GM13976 (cell line): ENCODE results near the gene MLST8.
"Not testable (repeated sequence)": the region's sequence is repeated elsewhere in the genome, so short reads cannot be mapped to it uniquely, and the experiment has no call there.

Experiments used
- DNase-seq: peaks from one replicate; pipeline ENCODE4 v3.0.0; 2012; ENCODE audit warnings: low spot score
- in situ Hi-C: fragments of 300-500 bp; cut with MboI; formaldehyde crosslinking; loops from one replicate; pipeline ENCODE4 v1.12.0; 2022; ENCODE audit warnings: low sequenced_read_pairs, mixed read lengths, inconsistent platforms; ENCODE audit not compliant: unreplicated experiment
- TF ChIP-seq, protein P1 (sequence below): IDR thresholded peaks from 2 replicates; pipeline ENCODE4 v1.5.1; 2012; ENCODE audit warnings: borderline replicate concordance, mild to moderate bottlenecking; ENCODE audit not compliant: insufficient read depth; ENCODE audit errors: extremely low read depth, missing control alignments, control extremely low read depth

MLST8 gene

DNA sequence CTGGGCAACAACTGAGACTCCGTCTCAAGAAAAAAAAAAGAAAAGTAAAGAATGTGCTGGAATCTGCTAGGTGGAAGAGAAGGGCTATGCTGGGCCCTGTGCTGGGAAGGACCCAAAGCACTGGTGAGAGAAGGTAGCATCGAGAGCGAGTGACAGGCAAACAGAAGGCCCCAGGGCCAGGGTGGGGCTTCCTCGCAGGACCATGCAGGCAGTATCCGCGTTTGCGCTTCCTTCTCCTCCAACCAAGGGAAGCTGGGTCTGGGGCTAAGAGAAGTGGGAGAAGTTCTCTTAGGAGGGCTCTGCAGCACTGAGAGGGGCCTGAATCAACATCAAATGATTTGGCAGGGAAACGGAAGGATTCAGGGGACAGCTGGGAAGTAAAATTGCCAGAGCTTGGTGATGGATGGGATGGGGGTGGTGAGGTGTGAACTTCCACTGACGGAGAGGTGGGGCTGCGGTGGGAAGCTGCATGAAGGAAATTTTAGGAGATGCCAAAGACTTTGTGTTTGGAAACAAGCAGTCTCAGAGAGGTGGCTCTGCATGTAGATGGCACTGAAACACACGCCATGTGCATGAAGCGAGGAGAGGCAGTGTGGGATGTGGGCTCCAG, 51.4 kb downstream of the MLST8 start:
- in situ Hi-C loops = no loop called here
- no peak for DNase-seq
- TF ChIP-seq, protein P1, sequence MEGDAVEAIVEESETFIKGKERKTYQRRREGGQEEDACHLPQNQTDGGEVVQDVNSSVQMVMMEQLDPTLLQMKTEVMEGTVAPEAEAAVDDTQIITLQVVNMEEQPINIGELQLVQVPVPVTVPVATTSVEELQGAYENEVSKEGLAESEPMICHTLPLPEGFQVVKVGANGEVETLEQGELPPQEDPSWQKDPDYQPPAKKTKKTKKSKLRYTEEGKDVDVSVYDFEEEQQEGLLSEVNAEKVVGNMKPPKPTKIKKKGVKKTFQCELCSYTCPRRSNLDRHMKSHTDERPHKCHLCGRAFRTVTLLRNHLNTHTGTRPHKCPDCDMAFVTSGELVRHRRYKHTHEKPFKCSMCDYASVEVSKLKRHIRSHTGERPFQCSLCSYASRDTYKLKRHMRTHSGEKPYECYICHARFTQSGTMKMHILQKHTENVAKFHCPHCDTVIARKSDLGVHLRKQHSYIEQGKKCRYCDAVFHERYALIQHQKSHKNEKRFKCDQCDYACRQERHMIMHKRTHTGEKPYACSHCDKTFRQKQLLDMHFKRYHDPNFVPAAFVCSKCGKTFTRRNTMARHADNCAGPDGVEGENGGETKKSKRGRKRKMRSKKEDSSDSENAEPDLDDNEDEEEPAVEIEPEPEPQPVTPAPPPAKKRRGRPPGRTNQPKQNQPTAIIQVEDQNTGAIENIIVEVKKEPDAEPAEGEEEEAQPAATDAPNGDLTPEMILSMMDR = no peak

DNA sequence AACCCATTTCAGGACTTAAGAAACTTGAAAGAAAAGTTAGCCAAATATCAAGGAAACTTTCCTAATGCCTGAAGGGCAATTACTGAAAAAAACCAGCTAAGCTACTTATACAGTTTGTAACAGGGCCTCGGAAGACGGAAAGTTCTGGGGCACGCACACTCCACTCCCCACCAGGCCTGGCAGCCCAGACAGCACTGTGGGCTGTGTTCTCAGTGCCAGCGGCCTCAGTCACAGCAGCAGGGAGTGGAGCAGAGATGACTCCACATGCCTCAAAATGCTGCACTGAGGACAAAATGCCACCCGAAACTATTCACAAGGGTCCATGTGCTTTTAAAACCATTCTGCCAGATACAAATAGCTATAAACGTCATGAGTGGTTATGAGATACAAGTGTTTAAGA, 52.5 kb downstream of the MLST8 start:
- no peak for DNase-seq
- TF ChIP-seq, protein P1 = no peak
- in situ Hi-C loops = no loop called here

DNA sequence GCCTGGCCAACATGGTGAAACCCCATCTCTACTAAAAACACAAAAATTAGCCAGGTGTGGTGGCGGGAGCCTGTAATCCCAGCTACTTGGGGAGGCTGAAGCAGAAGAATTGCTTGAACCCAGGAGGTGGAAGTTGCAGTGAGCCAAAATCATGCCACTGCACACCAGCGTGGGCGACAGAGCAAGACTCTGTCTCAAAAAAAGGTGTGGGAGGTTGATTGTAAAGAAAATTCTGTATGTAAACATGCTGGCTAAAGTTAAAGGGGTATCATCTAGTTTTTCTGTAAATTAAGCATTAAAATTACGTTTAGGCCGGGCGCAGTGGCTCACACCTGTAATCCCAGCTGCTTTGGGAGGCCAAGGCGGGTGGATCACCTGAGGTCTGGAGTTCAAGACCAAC, 53.3 kb downstream of the MLST8 start:
- in situ Hi-C loops, DNase-seq: not testable (repeated sequence)
